Neural cell (in vitro differentiated cells): ENCODE data around the gene MPPED1.

Experiments
- EZH2 ChIP-seq: fragments of 200-600, 300-800 bp; shearing (Covaris generic), sonication (generic); IDR thresholded peaks from 2 replicates; pipeline ENCODE4 v1.6.1; 2014; ENCODE audit warnings: antibody characterized with exemption, low read length, borderline replicate concordance, mild to moderate bottlenecking; ENCODE audit not compliant: insufficient read depth, poor library complexity, severe bottlenecking
- POLR2AphosphoS5 ChIP-seq: IDR thresholded peaks from 2 replicates; pipeline ENCODE4 v1.6.1; 2012
- TF ChIP-seq, protein P1 (sequence below): fragments of 450-650 bp; IDR thresholded peaks from 2 replicates; pipeline ENCODE4 v1.5.1; 2014; ENCODE audit warnings: antibody characterized with exemption, mild to moderate bottlenecking, moderate library complexity; ENCODE audit not compliant: poor library complexity, severe bottlenecking
- TF ChIP-seq, protein P2 (sequence below): IDR thresholded peaks from 2 replicates; pipeline ENCODE4 v1.6.1; 2012; ENCODE audit warnings: borderline replicate concordance

DNA sequence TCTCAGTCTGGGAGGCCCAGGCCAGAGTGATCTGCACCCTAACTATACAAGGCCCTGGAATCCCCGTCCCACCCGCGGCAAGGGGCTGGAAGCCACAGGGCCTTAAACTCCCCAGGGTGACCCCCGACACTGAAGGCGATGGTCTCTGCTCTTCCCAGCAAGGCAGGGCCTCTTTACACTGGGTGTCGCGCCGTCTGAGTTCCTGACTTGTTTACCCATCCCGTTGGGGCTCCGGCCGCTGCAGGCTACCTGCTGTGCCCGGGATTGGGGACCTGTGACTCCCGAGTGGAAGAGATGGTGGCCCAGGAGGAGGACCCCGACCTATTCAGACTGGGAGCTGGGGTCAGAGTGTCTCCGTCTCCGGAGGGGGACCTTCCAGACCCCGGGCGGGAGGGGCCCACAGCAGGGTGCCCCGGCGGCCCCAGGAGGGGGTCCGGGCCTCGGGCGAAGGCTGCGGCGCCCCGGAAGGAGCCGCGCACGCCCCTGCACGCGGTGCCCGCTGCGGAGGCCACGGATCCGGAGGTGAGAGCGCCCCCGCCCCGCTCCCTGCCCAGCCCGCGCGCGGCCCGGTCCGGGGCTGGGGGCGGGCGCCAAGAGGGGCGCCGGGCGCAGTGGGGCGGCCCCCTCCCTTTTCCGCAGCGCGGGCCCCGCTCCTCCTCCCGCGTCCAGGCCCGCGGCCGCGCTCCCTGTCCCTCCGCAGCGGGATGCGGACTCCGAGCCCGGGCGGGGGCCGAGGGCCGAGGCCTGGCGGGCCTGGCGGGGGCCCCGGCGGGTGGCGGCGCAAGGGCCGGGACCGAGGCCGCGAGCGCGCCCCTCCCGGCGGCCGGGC is 560 bp upstream of the MPPED1 start:
- TF ChIP-seq, protein P1, sequence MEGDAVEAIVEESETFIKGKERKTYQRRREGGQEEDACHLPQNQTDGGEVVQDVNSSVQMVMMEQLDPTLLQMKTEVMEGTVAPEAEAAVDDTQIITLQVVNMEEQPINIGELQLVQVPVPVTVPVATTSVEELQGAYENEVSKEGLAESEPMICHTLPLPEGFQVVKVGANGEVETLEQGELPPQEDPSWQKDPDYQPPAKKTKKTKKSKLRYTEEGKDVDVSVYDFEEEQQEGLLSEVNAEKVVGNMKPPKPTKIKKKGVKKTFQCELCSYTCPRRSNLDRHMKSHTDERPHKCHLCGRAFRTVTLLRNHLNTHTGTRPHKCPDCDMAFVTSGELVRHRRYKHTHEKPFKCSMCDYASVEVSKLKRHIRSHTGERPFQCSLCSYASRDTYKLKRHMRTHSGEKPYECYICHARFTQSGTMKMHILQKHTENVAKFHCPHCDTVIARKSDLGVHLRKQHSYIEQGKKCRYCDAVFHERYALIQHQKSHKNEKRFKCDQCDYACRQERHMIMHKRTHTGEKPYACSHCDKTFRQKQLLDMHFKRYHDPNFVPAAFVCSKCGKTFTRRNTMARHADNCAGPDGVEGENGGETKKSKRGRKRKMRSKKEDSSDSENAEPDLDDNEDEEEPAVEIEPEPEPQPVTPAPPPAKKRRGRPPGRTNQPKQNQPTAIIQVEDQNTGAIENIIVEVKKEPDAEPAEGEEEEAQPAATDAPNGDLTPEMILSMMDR = no peak
- TF ChIP-seq POLR2AphosphoS5 = no peak
- TF ChIP-seq, protein P2, sequence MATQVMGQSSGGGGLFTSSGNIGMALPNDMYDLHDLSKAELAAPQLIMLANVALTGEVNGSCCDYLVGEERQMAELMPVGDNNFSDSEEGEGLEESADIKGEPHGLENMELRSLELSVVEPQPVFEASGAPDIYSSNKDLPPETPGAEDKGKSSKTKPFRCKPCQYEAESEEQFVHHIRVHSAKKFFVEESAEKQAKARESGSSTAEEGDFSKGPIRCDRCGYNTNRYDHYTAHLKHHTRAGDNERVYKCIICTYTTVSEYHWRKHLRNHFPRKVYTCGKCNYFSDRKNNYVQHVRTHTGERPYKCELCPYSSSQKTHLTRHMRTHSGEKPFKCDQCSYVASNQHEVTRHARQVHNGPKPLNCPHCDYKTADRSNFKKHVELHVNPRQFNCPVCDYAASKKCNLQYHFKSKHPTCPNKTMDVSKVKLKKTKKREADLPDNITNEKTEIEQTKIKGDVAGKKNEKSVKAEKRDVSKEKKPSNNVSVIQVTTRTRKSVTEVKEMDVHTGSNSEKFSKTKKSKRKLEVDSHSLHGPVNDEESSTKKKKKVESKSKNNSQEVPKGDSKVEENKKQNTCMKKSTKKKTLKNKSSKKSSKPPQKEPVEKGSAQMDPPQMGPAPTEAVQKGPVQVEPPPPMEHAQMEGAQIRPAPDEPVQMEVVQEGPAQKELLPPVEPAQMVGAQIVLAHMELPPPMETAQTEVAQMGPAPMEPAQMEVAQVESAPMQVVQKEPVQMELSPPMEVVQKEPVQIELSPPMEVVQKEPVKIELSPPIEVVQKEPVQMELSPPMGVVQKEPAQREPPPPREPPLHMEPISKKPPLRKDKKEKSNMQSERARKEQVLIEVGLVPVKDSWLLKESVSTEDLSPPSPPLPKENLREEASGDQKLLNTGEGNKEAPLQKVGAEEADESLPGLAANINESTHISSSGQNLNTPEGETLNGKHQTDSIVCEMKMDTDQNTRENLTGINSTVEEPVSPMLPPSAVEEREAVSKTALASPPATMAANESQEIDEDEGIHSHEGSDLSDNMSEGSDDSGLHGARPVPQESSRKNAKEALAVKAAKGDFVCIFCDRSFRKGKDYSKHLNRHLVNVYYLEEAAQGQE = no peak
- no peak for TF ChIP-seq EZH2
